KMS-11 (cell line): Measurements from ENCODE around the gene SYNDIG1.

Source experiments
- H2AFZ ChIP-seq: fragments of 200-600 bp; sonication (generic); 2 replicates; pipeline ENCODE4 v1.6.1; 2016; ENCODE audit warnings: antibody characterized with exemption, mixed run types, low read depth
- H3K27ac ChIP-seq: fragments of 200-600 bp; sonication (generic); 2 replicates; pipeline ENCODE4 v1.6.1; 2016; ENCODE audit warnings: mild to moderate bottlenecking, mixed run types
- H3K27me3 ChIP-seq: fragments of 200-600 bp; sonication (generic); 2 replicates; pipeline ENCODE4 v1.6.1; 2017; ENCODE audit warnings: mild to moderate bottlenecking, low read depth, mixed run types, moderate library complexity; ENCODE audit not compliant: insufficient read depth
- H3K36me3 ChIP-seq: fragments of 200-600 bp; sonication (generic); 2 replicates; pipeline ENCODE4 v1.6.1; 2017; ENCODE audit warnings: mild to moderate bottlenecking, mixed run types; ENCODE audit not compliant: insufficient read depth
- H3K4me1 ChIP-seq: fragments of 200-600 bp; sonication (generic); 2 replicates; pipeline ENCODE4 v1.6.1; 2016; ENCODE audit warnings: mild to moderate bottlenecking, low read depth, mixed run types; ENCODE audit not compliant: poor library complexity, severe bottlenecking
- H3K4me2 ChIP-seq: fragments of 200-600 bp; sonication (generic); 2 replicates; pipeline ENCODE4 v1.7.0; 2016; ENCODE audit warnings: mild to moderate bottlenecking, mixed run types
- H3K4me3 ChIP-seq: fragments of 200-600 bp; sonication (generic); IDR thresholded peaks from 2 replicates; pipeline ENCODE4 v1.6.1; 2017; ENCODE audit warnings: low read depth, low read length, mixed read lengths; ENCODE audit not compliant: insufficient read depth
- H3K79me2 ChIP-seq: fragments of 200-600 bp; sonication (generic); 2 replicates; pipeline ENCODE4 v1.6.1; 2016; ENCODE audit warnings: low read depth, mixed run types; ENCODE audit not compliant: insufficient read depth
- H3K9ac ChIP-seq: fragments of 200-600 bp; sonication (generic); 2 replicates; pipeline ENCODE4 v1.6.1; 2016; ENCODE audit warnings: mild to moderate bottlenecking, mixed run types
- H4K20me1 ChIP-seq: fragments of 200-600 bp; sonication (generic); 2 replicates; pipeline ENCODE4 v1.6.1; 2016; ENCODE audit warnings: mild to moderate bottlenecking, mixed run types; ENCODE audit not compliant: insufficient read depth
- TF ChIP-seq, protein P1 (sequence below): fragments of 200-600 bp; sonication (generic); conservative IDR thresholded peaks from 2 replicates; pipeline ENCODE4 v1.6.1; 2017; ENCODE audit warnings: low read depth, mild to moderate bottlenecking, antibody characterized with exemption, low read length, moderate library complexity, mixed read lengths

Gene SYNDIG1

GRCh38 chr20:24580855-24581254, 111.4 kb downstream of the SYNDIG1 start:
- TF ChIP-seq, protein P1, sequence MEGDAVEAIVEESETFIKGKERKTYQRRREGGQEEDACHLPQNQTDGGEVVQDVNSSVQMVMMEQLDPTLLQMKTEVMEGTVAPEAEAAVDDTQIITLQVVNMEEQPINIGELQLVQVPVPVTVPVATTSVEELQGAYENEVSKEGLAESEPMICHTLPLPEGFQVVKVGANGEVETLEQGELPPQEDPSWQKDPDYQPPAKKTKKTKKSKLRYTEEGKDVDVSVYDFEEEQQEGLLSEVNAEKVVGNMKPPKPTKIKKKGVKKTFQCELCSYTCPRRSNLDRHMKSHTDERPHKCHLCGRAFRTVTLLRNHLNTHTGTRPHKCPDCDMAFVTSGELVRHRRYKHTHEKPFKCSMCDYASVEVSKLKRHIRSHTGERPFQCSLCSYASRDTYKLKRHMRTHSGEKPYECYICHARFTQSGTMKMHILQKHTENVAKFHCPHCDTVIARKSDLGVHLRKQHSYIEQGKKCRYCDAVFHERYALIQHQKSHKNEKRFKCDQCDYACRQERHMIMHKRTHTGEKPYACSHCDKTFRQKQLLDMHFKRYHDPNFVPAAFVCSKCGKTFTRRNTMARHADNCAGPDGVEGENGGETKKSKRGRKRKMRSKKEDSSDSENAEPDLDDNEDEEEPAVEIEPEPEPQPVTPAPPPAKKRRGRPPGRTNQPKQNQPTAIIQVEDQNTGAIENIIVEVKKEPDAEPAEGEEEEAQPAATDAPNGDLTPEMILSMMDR = no peak
- no peaks in the 10 kb centered on the region for H3K36me3 ChIP-seq
- no peaks in the 10 kb centered on the region for H3K27me3 ChIP-seq
- no peaks in the 10 kb centered on the region for H3K4me1 ChIP-seq
- no peaks in the 10 kb centered on the region for H4K20me1 ChIP-seq
- H3K4me2 ChIP-seq = no peak overlapping the region
- H3K9ac ChIP-seq = no peak overlapping the region
- no peak overlapping the region for H3K4me3 ChIP-seq
- H3K27ac ChIP-seq = no peak overlapping the region
- H2AFZ ChIP-seq = no peak overlapping the region
- no peaks in the 10 kb centered on the region for H3K79me2 ChIP-seq

GRCh38 chr20:24581443-24582170, 112.2 kb downstream of the SYNDIG1 start:
- Histone ChIP-seq H3K9ac (no peak overlapping the region), H3K4me3 (no peak overlapping the region), H2AFZ (no peak overlapping the region), H3K36me3 (no peaks in the 10 kb centered on the region), H3K4me2 (no peak overlapping the region), H4K20me1 (no peaks in the 10 kb centered on the region), H3K27me3 (no peaks in the 10 kb centered on the region), H3K4me1 (no peaks in the 10 kb centered on the region), H3K27ac (no peak overlapping the region), H3K79me2 (no peaks in the 10 kb centered on the region)
- TF ChIP-seq, protein P1 = no peak

DNA sequence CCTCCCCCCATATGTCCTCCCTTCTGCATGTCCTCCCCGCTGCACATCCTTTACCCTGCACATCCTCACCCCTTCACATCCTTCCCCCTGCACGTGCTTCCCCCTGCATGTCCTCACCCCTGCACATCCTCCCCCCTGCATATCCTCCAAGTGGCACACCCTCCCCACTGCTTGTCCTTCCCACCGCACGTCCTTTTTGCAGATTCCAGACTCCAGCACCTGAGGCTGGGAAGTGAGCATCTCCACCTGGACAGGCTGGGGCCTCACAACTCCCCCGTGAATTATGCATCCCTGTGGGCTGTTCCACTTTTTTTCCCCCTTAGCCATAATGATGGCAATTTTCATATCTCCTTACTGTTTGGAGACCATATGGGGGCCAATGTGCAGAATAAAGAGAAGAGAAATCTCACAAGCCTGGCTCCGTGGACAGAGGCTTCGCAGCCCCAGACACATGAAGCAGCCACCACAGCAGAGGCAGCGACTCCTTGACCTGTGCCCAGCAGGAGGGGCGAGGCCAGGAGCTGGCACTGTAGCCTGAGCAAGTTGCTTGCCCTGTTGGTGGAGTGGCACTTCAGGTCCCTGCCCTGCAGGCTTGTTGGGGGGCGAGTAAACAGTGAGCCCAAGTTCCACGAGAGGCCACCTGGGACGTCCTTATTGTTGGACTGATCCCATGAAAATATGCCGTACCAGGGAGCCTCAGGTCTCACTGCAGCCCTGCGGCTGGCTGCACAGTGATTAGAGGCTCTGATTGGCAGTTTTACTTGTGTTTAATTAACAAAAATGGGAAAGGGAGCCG, 113.1 kb downstream of the SYNDIG1 start:
- Histone ChIP-seq H3K4me2 (no peak overlapping the region), H3K79me2 (no peaks in the 10 kb centered on the region), H2AFZ (no peak overlapping the region), H4K20me1 (no peaks in the 10 kb centered on the region), H3K36me3 (no peaks in the 10 kb centered on the region), H3K27ac (no peak overlapping the region), H3K27me3 (no peaks in the 10 kb centered on the region), H3K9ac (no peak overlapping the region), H3K4me1 (no peaks in the 10 kb centered on the region), H3K4me3 (no peak overlapping the region)
- TF ChIP-seq, protein P1 = no peak

GRCh38 chr20:24583169-24583792, 113.9 kb downstream of the SYNDIG1 start:
- Histone ChIP-seq H3K27me3 (no peaks in the 10 kb centered on the region), H4K20me1 (no peaks in the 10 kb centered on the region), H3K4me2 (no peak overlapping the region), H3K9ac (no peak overlapping the region), H3K27ac (no peak overlapping the region), H3K4me1 (no peaks in the 10 kb centered on the region), H3K4me3 (no peak overlapping the region), H2AFZ (no peak overlapping the region), H3K79me2 (no peaks in the 10 kb centered on the region), H3K36me3 (no peaks in the 10 kb centered on the region)
- TF ChIP-seq, protein P1 = no peak
